ENCODE results near the gene ZNF678. TPM values are rescaled to one million over a fixed set of nuclear protein-coding genes. Genes with fewer than 3 reads are reported as not detected.

Gene ZNF678
- total and polyA plus RNA-seq, 12 donors = 0.75 to 4.7 (median 3.2) TPM

GRCh38 chr1:227576189-227576588 lies 12.8 kb downstream of the ZNF678 start:
- intact Hi-C loops (cut with DNase I) = no loop called here
- no peak for TF ChIP-seq CTCF (IDR thresholded peaks at IDR 0.05)
- peaks cover 0 to 53% (median 4%) of the 10 kb centered on the region in 11 donors for H3K9me3 ChIP-seq
- DNase-seq (no peak), ATAC-seq (peak in 3 of 8 donors; percentile 20 to 37 (median 35))
- no peaks in the 10 kb centered on the region for H3K27me3 ChIP-seq
- H3K4me1 ChIP-seq = peaks cover 0 to 16% (median 4%) of the 10 kb centered on the region in 9 donors
- no peaks in the 10 kb centered on the region for H3K36me3 ChIP-seq
- no peak overlapping the region for H3K27ac ChIP-seq
- H3K4me3 ChIP-seq = no peak overlapping the region

- no peak overlapping the region for H3K27ac ChIP-seq
- H3K27me3 ChIP-seq = no peaks in the 10 kb centered on the region
- no peak for ATAC-seq
- intact Hi-C loops (cut with DNase I) = no loop called here
- H3K9me3 ChIP-seq = peaks cover 0 to 53% (median 4%) of the 10 kb centered on the region in 11 donors
- peaks cover 0 to 14% (median 4%) of the 10 kb centered on the region in 9 donors for H3K4me1 ChIP-seq
- no peak overlapping the region for H3K4me3 ChIP-seq
- TF ChIP-seq CTCF (IDR thresholded peaks at IDR 0.05) = no peak
- no peak for DNase-seq
- no peaks in the 10 kb centered on the region for H3K36me3 ChIP-seq
Measured at GRCh38 chr1:227577500-227577899, 14.1 kb downstream of the ZNF678 start.

- WGBS, 2 donors = 93 to 96% methylated on average over 2 of the region's 2 CpGs
- Histone ChIP-seq H3K4me1 (no peaks in the 10 kb centered on the region), H3K27me3 (no peaks in the 10 kb centered on the region), H3K4me3 (no peak overlapping the region), H3K9me3 (peaks cover 0 to 42% (median 0%) of the 10 kb centered on the region in 11 donors), H3K36me3 (peaks cover 0 to 16% (median 0%) of the 10 kb centered on the region in 9 donors), H3K27ac (no peak overlapping the region)
- TF ChIP-seq CTCF (IDR thresholded peaks at IDR 0.05) = no peak
- ATAC-seq (no peak), DNase-seq (no peak)
- intact Hi-C loops (cut with DNase I) = no loop called here
Measured at GRCh38 chr1:227583354-227583753, 20.0 kb downstream of the ZNF678 start.

- peaks cover 0 to 61% (median 0%) of the 10 kb centered on the region in 11 donors for H3K9me3 ChIP-seq
- DNase-seq (no peak), ATAC-seq (no peak)
- intact Hi-C loops (cut with DNase I) = no loop called here
- H3K4me1 ChIP-seq = no peaks in the 10 kb centered on the region
- TF ChIP-seq CTCF (IDR thresholded peaks at IDR 0.05) = no peak
- no peaks in the 10 kb centered on the region for H3K27me3 ChIP-seq
- no peak overlapping the region for H3K4me3 ChIP-seq
- no peak overlapping the region for H3K27ac ChIP-seq
- peaks cover 0 to 31% (median 0%) of the 10 kb centered on the region in 9 donors for H3K36me3 ChIP-seq
Measured at GRCh38 chr1:227586733-227587132, 23.4 kb downstream of the ZNF678 start.
